Glutamatergic neuron (in vitro differentiated cells): ENCODE results near the gene GPR17. TPM values are rescaled to one million over a fixed set of nuclear protein-coding genes. Genes with fewer than 3 reads are reported as not detected.
A peak's percentile ranks its signal among the peaks of the same experiment; 100 is the strongest.

Experiments used
- DNase-seq: peaks from one replicate; pipeline ENCODE4 v3.0.0; 2022
- H3K27ac Mint-ChIP-seq: one replicate; pipeline ENCODE4 v1.8.0; 2020; ENCODE audit warnings: mild to moderate bottlenecking, mixed read lengths, inconsistent platforms; ENCODE audit not compliant: unreplicated experiment
- H3K27me3 Mint-ChIP-seq: one replicate; pipeline ENCODE4 v1.8.0; 2020; ENCODE audit warnings: mild to moderate bottlenecking, moderate library complexity, mixed read lengths, inconsistent platforms; ENCODE audit not compliant: unreplicated experiment
- H3K36me3 Mint-ChIP-seq: one replicate; pipeline ENCODE4 v1.8.0; 2020; ENCODE audit warnings: mild to moderate bottlenecking, mixed read lengths, inconsistent platforms; ENCODE audit not compliant: unreplicated experiment
- H3K4me1 Mint-ChIP-seq: one replicate; pipeline ENCODE4 v1.8.0; 2020; ENCODE audit warnings: mild to moderate bottlenecking, low read depth, mixed read lengths, inconsistent platforms; ENCODE audit not compliant: unreplicated experiment
- H3K4me3 Mint-ChIP-seq: one replicate; pipeline ENCODE4 v1.8.0; 2020; ENCODE audit warnings: mild to moderate bottlenecking, mixed read lengths, inconsistent platforms; ENCODE audit not compliant: unreplicated experiment
- H3K9me3 Mint-ChIP-seq: one replicate; pipeline ENCODE4 v1.8.0; 2020; ENCODE audit warnings: mild to moderate bottlenecking, moderate library complexity, mixed read lengths, inconsistent platforms; ENCODE audit not compliant: unreplicated experiment
- total RNA-seq: library from RNA; stranded (reverse); fragmentation: NEBNext Ultra II Directional; extraction: Animal tissue kit (Norgen Biotek cat#: 25700); gene quantifications from one replicate; pipeline ENCODE4 v1.2.1, GENCODE V29; 2021; ENCODE audit not compliant: unreplicated experiment
- TF ChIP-seq, protein P1 (sequence below): fragments of 200-600 bp; sonication (generic); IDR thresholded peaks from one replicate; pipeline ENCODE4 v1.5.0; 2021; ENCODE audit not compliant: partially characterized antibody, unreplicated experiment

Gene GPR17
- total RNA-seq, 1 donor from 2014 or later = not detected

DNA sequence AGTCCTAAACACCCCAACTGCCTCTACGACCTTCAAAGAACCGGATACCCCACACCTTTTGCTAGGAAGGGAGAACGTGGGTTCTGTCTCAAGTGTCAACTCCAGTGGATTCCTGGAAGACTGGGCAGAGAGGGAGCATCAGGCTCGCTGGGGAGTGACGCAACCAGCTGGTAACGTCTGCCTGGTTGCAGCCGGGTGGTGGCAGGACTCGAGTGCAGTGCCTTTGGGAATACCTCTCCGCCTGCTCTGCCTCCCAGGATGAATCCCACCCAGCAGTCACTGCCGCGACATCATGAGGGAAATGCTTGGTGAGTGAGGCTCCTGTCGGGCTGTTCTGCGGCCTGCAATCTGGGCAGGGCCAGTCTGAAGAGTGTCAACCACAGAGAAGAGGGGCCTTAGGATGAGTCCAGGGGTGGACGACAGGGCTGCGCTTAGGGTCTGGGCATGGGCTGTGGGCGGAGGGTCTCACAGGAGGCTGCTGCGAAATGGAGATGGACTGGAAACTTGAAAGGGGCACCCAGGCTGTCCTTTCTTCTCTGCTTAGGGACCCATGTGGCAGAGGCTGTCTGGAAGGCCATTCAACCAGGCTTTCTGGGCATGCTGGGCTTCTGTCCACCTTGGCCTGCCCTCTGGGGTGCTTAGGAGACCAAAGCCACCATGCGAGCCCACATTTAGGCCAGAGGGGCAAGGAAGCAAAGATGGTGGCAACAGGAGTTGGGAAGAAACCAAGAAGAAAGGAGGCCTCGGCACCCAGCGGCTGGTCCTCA, 12.9 kb downstream of the GPR17 start:
- peaks cover 7% of the 10 kb centered on the region for H3K27me3 Mint-ChIP-seq
- H3K4me1 Mint-ChIP-seq = peaks cover 7% of the 10 kb centered on the region
- H3K4me3 Mint-ChIP-seq = no peak overlapping the region
- peaks cover 3% of the 10 kb centered on the region for H3K9me3 Mint-ChIP-seq
- no peak overlapping the region for H3K27ac Mint-ChIP-seq
- TF ChIP-seq, protein P1, sequence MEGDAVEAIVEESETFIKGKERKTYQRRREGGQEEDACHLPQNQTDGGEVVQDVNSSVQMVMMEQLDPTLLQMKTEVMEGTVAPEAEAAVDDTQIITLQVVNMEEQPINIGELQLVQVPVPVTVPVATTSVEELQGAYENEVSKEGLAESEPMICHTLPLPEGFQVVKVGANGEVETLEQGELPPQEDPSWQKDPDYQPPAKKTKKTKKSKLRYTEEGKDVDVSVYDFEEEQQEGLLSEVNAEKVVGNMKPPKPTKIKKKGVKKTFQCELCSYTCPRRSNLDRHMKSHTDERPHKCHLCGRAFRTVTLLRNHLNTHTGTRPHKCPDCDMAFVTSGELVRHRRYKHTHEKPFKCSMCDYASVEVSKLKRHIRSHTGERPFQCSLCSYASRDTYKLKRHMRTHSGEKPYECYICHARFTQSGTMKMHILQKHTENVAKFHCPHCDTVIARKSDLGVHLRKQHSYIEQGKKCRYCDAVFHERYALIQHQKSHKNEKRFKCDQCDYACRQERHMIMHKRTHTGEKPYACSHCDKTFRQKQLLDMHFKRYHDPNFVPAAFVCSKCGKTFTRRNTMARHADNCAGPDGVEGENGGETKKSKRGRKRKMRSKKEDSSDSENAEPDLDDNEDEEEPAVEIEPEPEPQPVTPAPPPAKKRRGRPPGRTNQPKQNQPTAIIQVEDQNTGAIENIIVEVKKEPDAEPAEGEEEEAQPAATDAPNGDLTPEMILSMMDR = no peak
- no peaks in the 10 kb centered on the region for H3K36me3 Mint-ChIP-seq
- DNase-seq = peak; percentile 35

DNA sequence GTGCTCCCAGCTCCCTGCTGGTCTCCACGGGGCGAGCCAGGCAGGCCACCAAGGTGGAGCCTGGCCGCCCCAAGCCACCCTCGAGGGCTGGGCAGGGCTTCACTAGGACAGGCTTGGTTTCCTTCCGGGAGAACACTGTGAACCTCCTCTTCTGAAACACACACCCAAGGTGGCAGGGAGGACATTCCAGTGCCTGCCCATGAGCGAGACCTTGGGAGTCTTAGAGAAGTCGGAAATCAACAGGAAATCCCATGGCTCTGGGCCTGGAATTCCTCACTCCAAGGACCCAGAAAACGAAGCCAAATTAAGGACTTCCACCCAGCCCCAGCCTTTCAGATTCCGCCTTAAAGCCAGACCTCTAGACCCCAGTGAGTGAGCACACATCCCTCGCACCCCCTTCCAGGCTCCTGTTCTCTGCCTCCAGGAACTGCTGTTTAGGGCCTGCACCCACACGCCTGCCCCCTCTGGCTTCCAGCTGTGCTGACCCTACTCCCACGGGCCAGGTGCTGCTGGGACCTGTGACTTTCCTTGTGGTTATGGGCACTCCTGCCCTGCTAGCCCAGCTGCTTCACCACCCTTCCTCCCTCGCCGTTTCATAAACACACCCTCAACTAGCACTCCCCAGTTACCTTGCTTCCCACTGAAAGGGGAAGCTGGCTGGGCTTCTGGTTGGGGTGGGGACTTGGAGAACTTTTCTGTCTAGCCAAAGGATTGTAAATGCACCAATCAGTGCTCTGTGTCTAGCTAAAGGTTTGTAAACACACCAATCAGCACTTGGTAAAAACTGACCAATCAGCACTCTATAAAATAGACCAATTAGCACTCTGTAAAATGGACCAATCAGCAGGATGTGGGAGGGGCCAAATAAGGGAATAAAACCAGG, 13.7 kb downstream of the GPR17 start:
- H3K27me3 Mint-ChIP-seq = peaks cover 7% of the 10 kb centered on the region
- TF ChIP-seq, protein P1 = no peak
- H3K4me3 Mint-ChIP-seq = no peak overlapping the region
- H3K27ac Mint-ChIP-seq = no peak overlapping the region
- H3K4me1 Mint-ChIP-seq = peaks cover 7% of the 10 kb centered on the region
- H3K36me3 Mint-ChIP-seq = no peaks in the 10 kb centered on the region
- peak; percentile 4 for DNase-seq
- peaks cover 3% of the 10 kb centered on the region for H3K9me3 Mint-ChIP-seq

DNA sequence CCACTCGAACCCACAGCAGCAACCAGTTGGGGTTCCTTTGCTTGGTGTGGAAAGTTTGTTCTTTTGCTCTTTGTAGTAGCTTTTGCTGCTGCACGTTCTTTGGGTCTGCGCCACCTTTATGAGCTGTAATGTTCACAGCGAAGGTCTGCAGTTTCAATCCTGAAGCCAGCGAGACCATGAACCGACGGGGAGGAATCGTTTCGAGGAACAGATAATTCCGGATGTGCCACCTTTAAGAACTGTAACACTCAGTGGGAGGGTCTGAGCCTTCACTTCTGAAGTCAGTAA, 14.3 kb downstream of the GPR17 start:
- TF ChIP-seq, protein P1 = no peak
- no peak overlapping the region for H3K4me3 Mint-ChIP-seq
- DNase-seq = no peak
- H3K9me3 Mint-ChIP-seq = peaks cover 1% of the 10 kb centered on the region
- H3K36me3 Mint-ChIP-seq = no peaks in the 10 kb centered on the region
- no peak overlapping the region for H3K27ac Mint-ChIP-seq
- peaks cover 13% of the 10 kb centered on the region for H3K27me3 Mint-ChIP-seq
- peaks cover 7% of the 10 kb centered on the region for H3K4me1 Mint-ChIP-seq

DNA sequence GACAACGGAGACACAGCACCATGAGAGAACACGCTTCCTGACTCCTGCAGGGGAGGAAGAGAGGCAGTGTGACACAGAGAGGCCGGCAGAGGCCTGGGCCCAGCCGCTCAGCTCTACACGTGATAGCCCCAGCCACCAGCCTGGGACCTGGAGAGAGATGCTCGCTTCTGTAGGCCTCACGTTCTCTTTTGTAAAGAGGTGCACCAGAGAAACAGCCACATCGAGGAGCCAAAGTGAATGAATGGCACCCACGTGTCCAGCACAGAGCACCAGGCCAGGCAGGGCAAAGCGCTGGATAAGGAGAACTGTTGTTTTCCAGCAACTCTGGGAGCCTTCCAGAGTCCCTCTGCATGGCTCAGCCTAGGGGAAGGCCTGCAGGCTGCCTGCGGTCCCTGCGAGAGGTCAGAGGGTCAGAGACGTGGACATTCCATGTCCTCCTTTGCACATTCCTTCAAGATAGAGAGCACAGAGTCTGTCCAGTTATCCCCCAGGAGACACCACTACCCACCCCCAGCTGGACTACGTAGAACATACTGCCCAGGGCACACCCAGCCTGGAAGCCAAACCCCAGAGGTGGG, 15.2 kb downstream of the GPR17 start:
- Mint-ChIP-seq H3K9me3 (peaks cover 1% of the 10 kb centered on the region), H3K4me3 (no peak overlapping the region), H3K27ac (no peak overlapping the region), H3K27me3 (peaks cover 14% of the 10 kb centered on the region), H3K36me3 (no peaks in the 10 kb centered on the region), H3K4me1 (peaks cover 4% of the 10 kb centered on the region)
- DNase-seq = no peak
- TF ChIP-seq, protein P1 = no peak
